GM19468 (cell line): ENCODE data around the gene GALNT16.
"Not testable (repeated sequence)": the region's sequence is repeated elsewhere in the genome, so short reads cannot be mapped to it uniquely, and the experiment has no call there.

Source experiments
- ATAC-seq: cut with Tn5 transposase; IDR thresholded peaks from one replicate; pipeline ENCODE4 v1.9.1; 2021; ENCODE audit warnings: mild to moderate bottlenecking, moderate library complexity, moderate number of reproducible peaks; ENCODE audit not compliant: unreplicated experiment; ENCODE audit errors: extremely low read depth

The GALNT16 gene

DNA sequence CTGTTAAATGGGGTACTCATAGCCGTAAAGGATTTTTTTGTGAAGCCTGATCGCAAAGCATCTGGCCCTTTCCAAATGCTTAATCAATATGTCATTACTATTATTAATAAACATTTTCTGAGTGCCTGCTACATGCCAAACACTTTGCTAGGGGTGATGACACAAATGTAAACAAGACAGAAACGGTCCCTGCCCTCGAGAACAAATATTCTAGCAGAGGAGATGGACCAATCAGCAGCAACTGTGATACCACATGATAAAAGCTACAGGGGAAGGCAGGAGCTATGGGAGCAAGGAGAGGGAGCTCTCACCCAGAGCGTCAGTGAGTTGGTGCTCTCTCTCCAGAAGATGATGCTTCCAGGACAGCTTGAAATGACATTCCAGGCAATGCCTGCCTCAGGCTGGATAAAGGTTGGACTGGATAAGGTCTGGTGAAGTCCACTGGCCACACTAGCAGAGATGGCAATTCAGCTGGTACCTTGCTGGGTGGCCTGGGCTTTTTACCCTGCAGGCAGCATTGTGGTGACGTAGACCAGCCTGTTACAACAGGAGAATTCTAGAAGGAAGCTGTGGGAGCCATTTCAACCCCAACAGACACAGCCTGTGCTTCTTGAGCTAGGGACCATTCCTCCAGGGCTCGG is 97.1 kb downstream of the GALNT16 start:
- ATAC-seq: no peak

DNA sequence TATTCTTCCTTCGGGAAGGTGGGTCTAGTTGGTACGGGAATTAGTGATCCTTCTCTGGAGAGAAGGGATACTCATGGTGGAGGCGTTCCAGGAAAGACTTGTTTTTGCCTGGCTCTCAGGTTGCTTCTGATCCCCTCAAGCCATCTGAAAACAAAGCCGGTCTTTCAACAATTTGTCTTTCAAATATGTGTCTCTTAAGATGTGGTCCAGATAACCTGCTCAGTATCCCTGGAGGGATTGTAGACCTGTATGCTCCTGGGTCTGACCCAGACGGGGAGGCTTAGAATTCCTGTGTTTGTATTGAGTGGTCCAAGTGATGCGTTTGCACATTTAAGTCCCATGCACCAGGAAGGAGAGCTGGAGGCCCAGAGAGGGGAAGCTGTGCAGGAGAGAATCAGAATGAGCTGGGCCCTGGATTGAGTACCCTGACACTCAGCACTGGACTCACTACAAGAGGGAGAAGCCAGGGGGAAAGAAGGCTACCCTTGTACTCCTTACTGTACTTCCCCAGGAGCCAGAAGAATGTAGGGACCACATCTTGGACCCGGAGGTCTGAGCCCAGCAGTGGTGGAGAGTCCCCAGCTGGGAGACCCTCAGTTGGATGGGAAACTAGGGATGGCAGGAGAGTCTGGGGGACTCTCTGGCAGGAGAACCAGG is 97.7 kb downstream of the GALNT16 start:
- no peak for ATAC-seq

DNA sequence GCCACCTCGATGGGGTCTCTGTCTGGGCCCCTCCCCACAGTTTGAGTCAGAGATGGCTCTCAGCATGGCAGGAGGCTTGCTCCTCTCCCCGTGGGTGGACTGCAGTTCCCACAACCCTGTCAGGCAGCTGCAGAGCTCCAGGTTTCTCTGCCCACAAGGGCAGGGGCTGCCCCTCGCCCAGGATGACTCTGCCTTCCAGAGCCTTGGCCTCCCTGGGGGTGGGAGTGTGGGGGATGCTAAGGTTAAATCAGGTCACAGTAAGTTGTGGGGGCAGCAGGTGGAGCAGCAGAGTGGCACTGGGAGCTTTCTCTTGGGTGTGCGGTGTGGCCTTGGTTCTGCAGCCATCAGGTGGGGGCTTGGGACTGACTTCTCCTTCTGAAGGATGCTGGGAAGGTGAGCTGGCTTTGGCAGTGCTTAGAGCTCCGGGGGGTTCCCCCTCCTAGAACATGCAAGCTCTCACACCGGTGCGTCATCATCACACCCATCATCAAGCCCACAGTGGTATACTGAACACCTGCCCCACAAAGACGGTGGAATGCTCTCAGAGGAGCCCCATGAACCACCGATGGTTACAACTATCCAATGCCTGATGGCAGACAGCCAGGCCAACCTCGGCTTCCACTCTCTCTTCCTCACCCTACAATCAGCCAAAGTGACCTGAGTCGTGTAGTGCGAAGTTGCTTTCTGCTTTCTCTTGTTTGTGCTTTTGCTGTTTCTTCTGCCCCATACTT is 98.4 kb downstream of the GALNT16 start:
- peak; percentile 14 for ATAC-seq

DNA sequence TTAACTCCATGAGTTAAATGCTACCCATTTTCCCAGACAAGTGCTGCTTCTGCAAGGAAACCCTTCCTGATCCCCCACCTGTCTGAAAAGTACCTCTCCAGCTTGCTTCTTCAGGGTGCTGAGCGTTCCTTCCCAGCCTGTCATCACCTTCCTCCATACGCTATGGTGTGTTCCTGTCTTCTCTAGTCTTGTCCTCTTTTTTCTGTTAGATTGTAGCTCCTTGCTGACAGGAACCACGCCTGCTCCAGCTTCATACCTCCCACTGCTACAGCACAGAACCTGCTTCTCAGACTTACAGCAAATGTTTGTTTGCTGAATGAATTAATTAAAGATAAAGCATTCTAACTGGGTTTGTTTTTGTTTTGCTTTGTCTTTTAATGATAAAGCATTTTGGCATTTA is 99.0 kb downstream of the GALNT16 start:
- ATAC-seq: no peak

DNA sequence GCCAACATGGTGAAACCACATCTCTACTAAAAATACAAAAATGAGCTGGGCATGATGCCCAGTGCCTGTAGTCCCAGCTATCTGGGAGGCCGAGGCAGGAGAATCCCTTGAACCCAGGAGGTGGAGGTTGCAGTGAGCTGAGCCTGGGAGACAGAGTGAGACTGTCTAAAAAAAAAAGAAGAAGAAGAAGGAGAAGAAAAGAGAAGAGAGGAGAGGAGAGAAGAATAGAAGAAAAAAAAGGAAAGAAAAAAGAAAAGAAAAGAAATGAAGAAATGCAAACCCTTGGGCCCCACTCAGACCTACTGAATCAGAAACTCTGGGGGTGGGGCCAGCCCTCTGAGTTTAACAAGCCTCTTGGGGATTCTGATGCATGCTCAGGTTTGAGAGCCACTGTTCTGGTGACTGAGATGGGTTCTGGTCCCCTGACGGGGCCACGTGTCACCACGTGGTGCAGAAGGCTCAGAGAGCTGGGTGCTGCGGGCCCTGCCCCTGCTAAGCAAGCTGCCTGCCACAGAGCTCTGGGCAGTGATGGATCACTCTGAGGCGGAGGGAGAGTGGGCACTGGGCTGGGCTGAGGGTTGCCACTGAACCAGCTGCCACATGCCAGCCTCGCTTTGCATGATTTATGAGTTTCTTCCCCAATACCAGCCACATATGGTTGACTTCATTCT is 100.6 kb downstream of the GALNT16 start:
- no peak for ATAC-seq

DNA sequence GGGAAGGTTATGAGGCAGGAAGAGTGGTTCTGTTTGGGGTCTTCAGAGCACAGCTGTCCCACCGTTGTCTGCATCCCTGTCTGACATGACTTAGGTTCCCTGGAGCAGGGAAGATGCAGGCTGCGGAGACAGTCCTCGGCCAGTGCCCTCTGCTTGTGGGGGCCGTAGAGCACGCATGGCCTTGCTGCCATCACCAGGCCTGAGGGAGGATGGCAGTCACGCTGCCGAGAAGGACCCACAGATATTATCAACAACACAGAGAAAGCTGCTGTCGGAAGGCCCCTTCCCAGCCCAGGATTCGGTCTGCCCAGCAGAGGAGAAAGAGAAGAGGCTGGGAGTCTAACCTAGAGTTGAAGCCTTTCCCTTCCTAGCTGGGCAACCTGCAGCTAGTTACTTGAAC is 103.1 kb downstream of the GALNT16 start:
- no peak for ATAC-seq

DNA sequence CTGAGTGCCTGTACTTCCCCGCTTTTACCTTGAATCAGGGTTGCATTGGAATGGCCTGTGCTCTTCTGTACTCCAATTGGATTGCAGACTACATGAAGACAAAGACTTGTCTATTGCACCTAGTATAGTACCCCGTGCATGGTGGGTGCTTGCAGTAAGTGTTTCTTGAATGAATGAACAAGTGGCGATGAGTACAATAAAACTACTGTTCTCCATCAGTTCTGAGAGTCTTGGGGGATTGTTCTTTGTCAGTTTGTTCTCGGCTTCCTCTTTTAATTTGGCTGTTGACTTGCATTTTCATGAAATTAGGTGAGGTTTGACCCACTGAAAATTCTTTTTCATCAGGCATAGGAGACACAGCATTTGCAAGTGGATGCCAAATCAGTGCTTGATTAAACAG is 104.0 kb downstream of the GALNT16 start:
- ATAC-seq: no peak

DNA sequence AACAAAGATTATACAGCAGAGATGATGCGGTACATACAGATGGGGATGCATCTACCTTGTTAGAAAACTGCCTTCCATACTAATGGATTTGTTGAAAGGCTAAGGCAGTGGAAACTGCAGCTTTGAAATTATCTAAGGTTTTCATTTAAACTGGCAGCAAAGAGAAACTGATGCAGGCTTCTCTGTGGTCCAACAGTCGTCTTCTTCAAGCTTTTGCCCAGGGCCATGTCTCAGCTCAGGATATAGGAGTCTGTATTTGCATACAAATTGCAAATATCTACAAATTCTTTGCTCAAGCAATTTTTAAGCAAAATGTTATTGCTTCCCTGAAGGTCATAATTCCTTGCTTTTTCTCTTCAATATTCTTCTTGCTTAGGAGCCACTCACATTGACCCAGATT is 104.4 kb downstream of the GALNT16 start:
- ATAC-seq: no peak

DNA sequence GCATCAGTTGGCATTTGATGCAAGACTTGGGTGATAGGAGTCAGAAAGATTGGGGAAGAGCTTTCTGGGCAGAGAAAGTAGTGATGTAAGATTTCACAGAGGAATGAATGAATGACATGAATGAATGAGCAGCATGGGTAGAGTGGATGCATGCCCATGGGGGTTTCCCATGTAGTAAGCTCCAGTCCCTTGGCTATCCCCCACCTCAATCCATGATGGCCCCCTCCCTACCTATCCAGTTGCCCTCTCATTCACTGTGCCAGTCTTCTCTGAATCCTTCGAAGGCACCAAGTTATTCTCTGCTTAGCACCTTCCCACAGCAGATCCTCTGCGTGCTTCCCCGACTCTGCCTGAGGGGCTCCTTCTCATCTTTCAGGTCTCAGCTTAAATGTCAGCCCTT is 106.1 kb downstream of the GALNT16 start:
- ATAC-seq: no peak

DNA sequence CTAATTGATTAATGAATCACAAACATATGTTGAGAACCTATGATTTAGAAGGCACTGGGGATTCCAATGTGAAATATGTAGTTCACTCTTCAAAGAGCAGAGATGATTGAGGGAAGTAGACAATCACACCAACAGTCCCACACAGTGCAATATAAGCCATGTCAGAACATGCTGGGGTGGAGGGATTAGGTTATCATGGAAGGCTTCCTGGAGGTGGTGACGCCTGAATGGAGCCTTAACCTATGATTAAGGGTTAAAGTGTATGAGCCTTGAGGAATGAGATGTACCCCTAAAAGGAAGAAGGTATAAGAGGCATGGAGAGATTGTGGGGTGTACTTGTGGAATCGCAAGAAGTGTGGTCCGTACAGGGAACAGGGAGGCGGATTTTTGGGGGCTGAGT is 106.8 kb downstream of the GALNT16 start:
- ATAC-seq: no peak

DNA sequence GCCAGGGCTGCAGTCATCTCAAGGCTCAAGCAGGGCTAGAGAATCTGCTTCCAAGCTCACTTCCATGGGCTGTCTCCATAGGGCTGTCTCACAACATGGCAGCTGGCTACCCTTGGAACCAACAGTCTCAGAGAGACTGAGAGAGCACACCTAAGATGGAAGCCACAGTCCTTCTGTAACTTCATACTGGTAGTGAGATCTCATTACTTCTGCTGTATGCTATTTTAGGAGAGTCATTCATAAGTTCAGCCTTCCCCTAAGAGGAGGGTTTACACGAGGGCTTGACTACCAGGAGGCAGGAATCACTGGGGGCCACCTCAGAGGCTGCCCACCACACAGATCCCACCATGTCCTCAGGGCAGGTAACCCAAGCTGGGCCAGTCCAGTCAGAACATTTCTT is 108.4 kb downstream of the GALNT16 start:
- ATAC-seq: no peak

DNA sequence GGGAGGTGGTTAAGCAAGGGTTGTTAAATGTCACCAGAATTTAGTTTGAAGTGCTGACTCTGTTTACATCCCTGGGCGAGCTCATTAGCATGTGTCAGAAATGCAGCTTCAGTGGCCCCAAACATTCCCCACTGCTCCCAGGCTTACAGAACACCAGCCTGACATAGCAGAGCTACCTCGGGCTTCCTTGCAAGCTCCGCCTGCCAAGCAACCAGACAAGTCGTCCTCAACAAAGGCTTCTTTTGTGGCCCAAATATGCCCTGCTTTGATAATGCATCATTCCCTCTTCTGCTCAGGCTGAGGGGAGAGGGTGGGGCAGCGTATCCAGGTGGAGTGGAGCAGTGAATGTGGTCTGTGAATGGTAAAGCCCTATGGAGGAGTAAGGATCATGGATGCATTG is 110.1 kb downstream of the GALNT16 start:
- ATAC-seq: no peak

DNA sequence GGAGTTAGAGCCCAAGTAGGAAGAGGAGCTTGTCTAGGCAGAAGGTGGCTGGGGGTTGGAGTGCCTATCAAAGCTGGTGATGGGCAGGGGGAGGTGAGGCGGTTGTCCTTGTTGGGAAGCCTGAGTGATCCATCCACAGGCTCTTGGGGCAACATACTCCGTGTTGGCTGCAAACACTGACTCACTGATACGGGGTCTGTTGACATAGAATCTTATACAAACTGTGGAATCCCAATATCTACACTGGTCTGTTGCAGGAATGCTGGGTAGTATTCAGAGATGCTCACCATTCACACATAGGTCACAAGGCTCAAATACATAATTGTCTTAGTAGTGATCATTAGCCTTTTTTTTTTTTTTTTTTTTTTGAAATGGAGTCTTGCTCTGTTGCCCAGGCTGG is 112.2 kb downstream of the GALNT16 start:
- ATAC-seq: no peak

DNA sequence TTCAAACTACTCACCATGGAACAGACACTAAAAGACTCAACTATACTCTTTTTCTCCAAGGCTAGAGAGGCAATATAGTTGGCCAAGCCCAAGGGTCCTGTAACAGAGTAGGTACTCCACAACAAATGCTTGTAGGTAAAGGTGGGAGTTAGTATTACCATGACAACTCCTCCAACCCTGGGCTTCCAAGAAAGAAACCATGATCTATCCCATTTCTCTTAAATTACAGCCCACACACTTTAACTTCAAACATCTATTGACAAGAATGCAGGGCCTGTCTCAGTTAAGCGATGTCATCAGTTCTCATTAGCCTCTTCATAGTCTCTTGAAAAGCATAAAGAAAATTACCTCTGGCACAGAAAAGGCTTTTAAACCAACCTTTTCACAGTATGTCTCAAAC is 113.1 kb downstream of the GALNT16 start:
- no peak for ATAC-seq

DNA sequence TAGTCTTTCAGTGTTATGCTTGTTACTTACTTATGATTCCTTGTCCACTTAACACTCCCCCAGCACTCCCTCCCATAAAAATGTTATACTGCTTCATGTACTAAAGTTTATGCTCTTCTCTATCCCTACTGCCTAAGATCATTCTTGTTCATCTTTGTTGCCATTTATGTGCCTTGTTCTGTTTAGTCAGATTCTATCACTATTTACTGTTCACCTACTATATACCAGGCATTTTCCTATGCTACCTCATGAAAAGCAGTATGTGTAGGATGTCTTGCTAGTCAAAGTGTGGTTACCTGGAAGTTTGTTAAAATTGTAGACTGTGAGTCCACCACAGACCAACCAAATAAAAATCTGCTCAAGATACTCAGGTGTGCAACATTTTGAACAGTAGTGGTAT is 114.3 kb downstream of the GALNT16 start:
- no peak for ATAC-seq

DNA sequence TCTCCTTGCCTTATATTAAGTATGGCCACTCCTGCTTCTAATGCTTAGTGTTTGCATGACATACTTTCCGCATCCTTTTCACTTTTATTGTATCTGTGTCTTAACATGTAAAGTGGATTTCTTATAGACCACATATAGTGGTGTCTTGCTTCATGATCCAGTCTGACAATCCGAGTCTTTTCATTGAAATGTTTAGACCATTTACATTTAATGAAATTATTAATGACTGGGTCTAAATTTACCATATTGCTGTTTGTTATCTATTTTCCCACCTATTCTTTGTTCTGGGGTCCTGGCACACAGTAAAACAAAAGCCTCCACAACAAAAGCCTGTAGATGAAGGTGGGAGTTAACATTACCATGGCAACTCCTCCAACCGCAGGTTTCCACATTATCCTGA is 115.2 kb downstream of the GALNT16 start:
- ATAC-seq: no peak

DNA sequence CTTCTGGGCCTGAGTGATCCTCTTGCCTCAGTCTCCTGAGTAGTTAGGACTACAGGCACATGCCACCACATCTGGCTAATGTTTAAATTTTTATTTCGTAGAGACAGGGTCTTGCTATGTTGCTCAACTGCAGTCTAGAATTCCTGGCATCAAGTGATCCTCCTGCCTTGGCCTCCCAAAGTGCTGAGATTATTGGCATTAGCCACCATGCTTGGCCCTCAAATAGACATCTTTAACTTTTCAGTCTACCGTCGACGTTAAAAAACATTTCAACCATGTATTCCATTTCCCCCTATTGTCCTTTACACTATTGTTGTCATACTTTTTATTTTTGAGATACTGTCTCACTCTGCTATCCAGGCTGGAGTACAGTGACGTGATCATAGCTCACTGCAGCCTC is 115.8 kb downstream of the GALNT16 start:
- no peak for ATAC-seq

DNA sequence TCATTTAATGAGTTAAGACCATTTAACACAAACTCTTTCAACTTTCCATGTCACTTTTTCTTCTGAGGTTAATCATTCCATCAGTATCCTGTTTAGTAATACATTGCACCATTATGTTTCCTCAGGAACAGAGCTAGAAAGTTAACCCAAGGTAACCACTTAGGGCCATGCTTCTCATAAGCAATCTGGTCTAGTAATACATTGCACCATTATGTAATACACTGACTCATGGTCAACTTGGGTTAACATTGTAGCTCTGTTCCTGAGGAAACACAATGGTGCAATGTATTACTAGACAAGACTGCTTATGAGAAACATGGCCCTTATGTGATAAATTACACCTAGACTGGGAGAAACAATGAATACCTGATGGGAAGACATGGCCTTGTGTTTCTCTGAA is 116.5 kb downstream of the GALNT16 start:
- ATAC-seq: no peak

DNA sequence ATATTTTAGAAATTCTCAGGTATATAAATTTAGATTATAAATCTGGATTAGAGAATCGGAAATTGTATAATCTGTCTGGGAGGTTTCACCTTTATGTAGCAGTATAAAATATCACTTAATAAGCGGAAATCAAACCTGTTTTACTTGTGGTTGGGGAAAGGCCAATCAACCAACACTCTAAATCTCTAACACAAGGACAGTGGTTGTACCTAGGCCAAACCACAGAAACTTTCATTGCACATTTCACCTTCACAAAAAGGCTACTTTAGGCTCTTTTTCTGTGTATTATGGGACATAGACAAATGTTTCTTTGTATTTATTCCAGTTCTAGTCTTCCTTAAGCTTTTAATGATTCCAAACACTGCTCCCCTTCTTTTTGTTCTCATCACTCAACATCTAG is 118.3 kb downstream of the GALNT16 start:
- ATAC-seq: no peak

DNA sequence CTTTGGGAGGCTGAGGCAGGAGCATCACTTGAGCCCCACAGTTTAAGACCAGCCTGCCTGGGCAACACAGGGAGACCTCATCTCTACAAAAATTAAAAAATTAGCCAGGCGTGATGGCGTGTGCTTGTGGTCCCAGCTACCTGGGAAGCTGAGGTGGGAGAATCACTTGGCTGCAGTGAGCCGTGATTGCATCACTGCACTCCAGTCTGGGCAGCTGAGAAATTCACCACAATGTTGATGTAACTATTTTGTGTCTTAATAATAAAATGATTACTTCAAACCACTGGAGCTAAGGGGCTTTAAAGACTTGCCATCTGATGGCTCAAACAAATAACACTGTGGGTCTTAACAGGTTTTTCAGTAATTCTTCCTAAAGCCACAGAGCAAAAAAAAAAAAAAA is 127.4 kb downstream of the GALNT16 start:
- no peak for ATAC-seq

DNA sequence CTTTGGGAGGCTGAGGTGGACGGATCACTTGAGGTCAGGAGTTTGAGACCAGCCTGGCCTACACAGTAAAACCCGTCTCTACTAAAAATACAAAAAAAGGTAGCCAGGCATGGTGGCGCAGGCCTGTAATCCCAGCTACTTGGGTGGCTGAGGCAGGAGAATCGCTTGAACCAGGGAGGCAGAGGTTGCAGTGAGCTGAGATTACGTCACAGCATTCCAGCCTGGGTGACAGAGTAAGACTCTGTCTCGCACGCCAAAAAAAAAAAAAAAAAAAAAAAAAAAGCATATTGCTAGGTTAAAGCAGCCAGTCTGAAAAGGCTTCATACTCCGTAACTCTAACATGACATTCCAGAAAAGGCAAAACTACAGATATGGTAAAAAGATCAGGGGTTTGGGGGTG is 131.4 kb downstream of the GALNT16 start:
- not testable (repeated sequence) for ATAC-seq
